ENCODE measurements around the gene SPTSSA.

DNA sequence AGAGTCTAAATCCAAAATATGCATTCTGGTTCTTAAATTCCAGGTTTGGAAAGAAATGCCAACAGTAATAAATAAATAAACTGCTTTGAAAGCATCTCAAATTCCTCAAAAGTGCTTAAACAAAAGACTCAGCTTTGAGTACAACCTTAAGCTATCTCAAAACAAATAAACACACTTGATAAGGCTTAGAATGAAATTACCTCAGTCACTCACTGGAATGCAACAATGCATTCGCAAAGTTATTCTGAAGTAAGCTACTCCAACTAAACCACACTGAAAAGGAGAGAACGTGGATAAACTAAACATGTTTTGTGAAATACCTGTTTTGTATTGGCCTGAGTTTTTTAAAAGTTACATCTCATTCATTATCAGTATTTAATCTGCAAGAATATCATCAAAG is 1.2 kb downstream of the SPTSSA start:
- TF ChIP-seq, protein P1, sequence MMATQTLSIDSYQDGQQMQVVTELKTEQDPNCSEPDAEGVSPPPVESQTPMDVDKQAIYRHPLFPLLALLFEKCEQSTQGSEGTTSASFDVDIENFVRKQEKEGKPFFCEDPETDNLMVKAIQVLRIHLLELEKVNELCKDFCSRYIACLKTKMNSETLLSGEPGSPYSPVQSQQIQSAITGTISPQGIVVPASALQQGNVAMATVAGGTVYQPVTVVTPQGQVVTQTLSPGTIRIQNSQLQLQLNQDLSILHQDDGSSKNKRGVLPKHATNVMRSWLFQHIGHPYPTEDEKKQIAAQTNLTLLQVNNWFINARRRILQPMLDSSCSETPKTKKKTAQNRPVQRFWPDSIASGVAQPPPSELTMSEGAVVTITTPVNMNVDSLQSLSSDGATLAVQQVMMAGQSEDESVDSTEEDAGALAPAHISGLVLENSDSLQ (IDR thresholded peaks at IDR 0.05) = peak; percentile 67
- TF ChIP-seq SP1 (IDR thresholded peaks at IDR 0.05) (no peak), CTBP1 (IDR thresholded peaks at IDR 0.05; ENCODE audit: borderline replicate concordance) (peak; percentile 75), SUZ12 (IDR thresholded peaks at IDR 0.05) (no peak), NFRKB (IDR thresholded peaks at IDR 0.05) (no peak), FOXK2 (IDR thresholded peaks at IDR 0.05) (no peak), FOXM1 (IDR thresholded peaks at IDR 0.05; ENCODE audit: borderline replicate concordance) (no peak)
